ENCODE data around the gene OLFML1.
"Not testable (repeated sequence)": the region's sequence is repeated elsewhere in the genome, so short reads cannot be mapped to it uniquely, and the experiment has no call there.

DNA sequence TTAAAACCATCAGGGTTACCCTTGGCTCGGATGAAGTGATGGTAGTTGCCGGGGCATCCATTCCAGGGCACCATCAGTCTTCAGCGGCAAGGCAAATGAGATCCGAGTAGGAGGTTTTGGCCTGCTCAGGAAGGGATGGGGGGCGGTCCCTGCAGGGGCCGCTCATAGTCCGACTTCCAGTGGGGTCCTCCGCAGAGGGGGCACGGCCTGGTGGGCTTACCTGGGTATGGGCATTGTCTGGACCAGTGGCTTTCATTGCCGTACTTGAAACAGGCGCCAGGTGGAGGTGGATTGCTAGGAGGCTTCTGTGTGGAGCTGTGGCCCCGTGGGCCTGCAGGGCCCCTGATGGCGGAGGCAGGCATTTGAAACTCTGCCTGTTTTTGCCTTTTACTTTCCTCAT lies 32.4 kb downstream of the OLFML1 start:
- TF ChIP-seq, protein P1, sequence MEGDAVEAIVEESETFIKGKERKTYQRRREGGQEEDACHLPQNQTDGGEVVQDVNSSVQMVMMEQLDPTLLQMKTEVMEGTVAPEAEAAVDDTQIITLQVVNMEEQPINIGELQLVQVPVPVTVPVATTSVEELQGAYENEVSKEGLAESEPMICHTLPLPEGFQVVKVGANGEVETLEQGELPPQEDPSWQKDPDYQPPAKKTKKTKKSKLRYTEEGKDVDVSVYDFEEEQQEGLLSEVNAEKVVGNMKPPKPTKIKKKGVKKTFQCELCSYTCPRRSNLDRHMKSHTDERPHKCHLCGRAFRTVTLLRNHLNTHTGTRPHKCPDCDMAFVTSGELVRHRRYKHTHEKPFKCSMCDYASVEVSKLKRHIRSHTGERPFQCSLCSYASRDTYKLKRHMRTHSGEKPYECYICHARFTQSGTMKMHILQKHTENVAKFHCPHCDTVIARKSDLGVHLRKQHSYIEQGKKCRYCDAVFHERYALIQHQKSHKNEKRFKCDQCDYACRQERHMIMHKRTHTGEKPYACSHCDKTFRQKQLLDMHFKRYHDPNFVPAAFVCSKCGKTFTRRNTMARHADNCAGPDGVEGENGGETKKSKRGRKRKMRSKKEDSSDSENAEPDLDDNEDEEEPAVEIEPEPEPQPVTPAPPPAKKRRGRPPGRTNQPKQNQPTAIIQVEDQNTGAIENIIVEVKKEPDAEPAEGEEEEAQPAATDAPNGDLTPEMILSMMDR (IDR thresholded peaks at IDR 0.05) = not testable (repeated sequence)
- TF ChIP-seq POLR2A (IDR thresholded peaks at IDR 0.05) = not testable (repeated sequence)

Measured in uterus (tissue), 2 donors.